Activated CD4-positive, alpha-beta T cell treated with anti-CD3 and anti-CD28 coated beads, Interleukin-2, amount 10 ng/mL, durations not matched to agents 7 days and 5 days (primary cell): ENCODE data around the gene SPATA32. TPM values are rescaled to one million over a fixed set of nuclear protein-coding genes. Genes with fewer than 3 reads are reported as not detected.
A peak's percentile ranks its signal among the peaks of the same experiment; 100 is the strongest.

Experiments used
- CTCF ChIA-PET: fragments of 350-600 bp; sonication (Branson Sonifier 250); formaldehyde crosslinking; loops from one replicate; lab custom pipeline; 2021; ENCODE audit warnings: antibody characterized with exemption; lab: Charles Lee
- POLR2A ChIA-PET: fragments of 350-600 bp; sonication (Branson Sonifier 250); formaldehyde crosslinking; loops from one replicate; lab custom pipeline; 2021; ENCODE audit warnings: antibody characterized with exemption; lab: Charles Lee
- DNase-seq: peaks from one replicate; pipeline ENCODE4 v3.0.0-alpha.2; 2020
- H3K27ac Mint-ChIP-seq: one replicate; pipeline ENCODE4 v1.8.0; 2021; ENCODE audit warnings: mild to moderate bottlenecking, moderate library complexity, mixed read lengths
- H3K27me3 Mint-ChIP-seq: one replicate; pipeline ENCODE4 v1.8.0; 2021; ENCODE audit warnings: mixed read lengths
- H3K36me3 Mint-ChIP-seq: one replicate; pipeline ENCODE4 v1.8.0; 2021; ENCODE audit warnings: low read depth, mixed read lengths
- H3K4me1 Mint-ChIP-seq: one replicate; pipeline ENCODE4 v1.8.0; 2021; ENCODE audit warnings: mixed read lengths
- H3K4me3 Mint-ChIP-seq: one replicate; pipeline ENCODE4 v1.8.0; 2021; ENCODE audit warnings: mild to moderate bottlenecking, moderate library complexity, mixed read lengths
- H3K9me3 Mint-ChIP-seq: one replicate; pipeline ENCODE4 v1.8.0; 2021; ENCODE audit warnings: mixed read lengths
- total RNA-seq, 2 experiments: library from RNA; stranded (reverse); gene quantifications; one replicate each; pipeline ENCODE4 v1.2.3, GENCODE V29; 2021

The SPATA32 gene
- total RNA-seq, 2 experiments from 2014 or later: 0.27 to 0.67 TPM

DNA sequence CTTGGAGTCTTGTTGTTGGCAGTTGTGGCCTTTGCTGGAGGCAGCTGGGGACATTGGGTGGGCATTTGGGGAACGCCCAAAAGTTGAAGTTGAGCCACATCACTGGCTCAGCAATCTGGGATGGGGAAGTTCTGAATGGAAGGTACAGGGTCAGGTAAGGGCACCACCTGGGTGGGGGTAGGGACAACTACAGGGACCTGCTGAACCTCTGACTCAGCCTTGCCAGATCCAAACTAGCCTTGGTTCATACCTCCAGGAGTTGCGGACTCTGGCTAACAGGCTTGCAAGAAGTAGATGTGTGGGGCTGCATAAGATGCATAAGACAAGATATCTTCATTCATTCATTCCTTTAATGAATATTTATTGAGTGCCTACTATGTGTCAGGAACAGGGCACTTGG, 24.2 kb downstream of the SPATA32 start:
- DNase-seq: no peak
- peaks cover 77% of the 10 kb centered on the region for H3K36me3 Mint-ChIP-seq
- no peaks in the 10 kb centered on the region for H3K27me3 Mint-ChIP-seq
- H3K4me3 Mint-ChIP-seq: no peak overlapping the region
- H3K9me3 Mint-ChIP-seq: no peaks in the 10 kb centered on the region
- H3K27ac Mint-ChIP-seq: peak overlapping the region; percentile 60
- ChIA-PET CTCF (interaction anchor here (0.6 to 1.0 kb wide), 2 partner anchors 18 to 20 kb away, joined by 3 read pairs; no protein-coding TSS in a partner anchor), POLR2A (no interaction called here)
- peaks cover 54% of the 10 kb centered on the region for H3K4me1 Mint-ChIP-seq

DNA sequence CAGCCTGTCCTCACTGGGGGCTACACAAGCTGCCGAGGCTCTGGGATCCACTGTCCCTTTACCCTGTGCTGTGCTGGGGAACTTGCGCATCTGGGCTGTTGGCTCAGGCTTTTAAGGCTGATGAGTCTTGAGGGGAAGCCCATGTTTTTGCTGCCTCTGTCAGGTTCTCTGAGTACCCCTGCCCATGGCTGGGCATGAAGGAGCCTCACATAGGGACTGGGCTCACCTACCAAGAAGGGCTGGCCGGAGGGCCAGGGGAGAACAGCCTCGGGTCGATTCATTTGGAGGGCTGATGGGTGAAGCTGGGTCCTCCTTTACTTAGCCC, 25.6 kb downstream of the SPATA32 start:
- H3K27me3 Mint-ChIP-seq: no peaks in the 10 kb centered on the region
- no peak overlapping the region for H3K27ac Mint-ChIP-seq
- H3K36me3 Mint-ChIP-seq: peaks cover 76% of the 10 kb centered on the region
- DNase-seq: no peak
- ChIA-PET POLR2A (no interaction called here), CTCF (interaction anchor here (0.5 to 3.5 kb wide), 14 partner anchors 9 to 101 kb away, joined by 3 to 20 read pairs (median 4); partner anchors contain the start of gene ACBD4)
- H3K9me3 Mint-ChIP-seq: no peaks in the 10 kb centered on the region
- H3K4me3 Mint-ChIP-seq: no peak overlapping the region
- peaks cover 62% of the 10 kb centered on the region for H3K4me1 Mint-ChIP-seq

DNA sequence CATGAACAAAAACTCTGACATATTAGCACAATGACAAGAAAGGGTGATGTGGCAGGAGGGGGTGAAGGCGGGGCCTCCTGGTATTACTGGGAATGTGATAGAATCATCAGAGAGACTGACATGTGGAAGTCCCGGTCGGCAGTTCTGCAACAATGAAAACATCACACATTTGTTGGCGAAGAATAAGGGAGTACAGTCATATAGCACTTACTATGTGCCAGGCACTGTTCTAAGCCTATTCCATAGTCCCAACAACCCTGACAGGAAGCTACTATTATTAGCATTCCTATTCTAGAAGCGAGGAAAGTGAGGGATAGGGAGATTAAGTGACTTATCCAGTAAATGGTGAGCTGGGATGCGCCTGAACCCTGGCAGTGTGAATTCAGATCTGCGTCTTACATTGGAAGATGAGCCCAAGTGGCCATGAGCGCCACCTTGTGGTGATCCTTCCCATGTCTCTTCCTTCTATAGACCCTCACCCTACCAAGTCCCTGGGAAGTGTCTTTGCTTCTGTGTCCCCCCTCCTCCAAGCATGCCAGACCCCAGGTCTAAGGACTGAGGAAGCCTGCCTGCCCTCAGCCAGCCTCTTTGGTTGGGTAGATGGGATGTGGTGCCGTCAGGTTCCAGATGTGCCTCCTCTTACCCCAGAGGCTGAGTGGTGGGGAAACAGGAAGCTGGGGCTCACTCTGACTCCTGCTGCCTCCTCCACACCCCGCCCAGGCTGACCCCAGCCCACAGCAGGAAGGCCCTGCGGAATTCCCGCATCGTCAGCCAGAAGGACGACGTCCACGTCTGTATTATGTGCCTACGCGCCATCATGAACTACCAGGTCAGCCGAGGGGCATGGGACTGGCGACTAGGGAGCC, 26.2 kb downstream of the SPATA32 start:
- ChIA-PET CTCF (interaction anchor here (0.6 to 3.5 kb wide), 16 partner anchors 9 to 100 kb away, joined by 3 to 20 read pairs (median 4); partner anchors contain the start of gene ACBD4), POLR2A (interaction anchor here (0.6 to 1.0 kb wide), 2 partner anchors 24 to 81 kb away, joined by 3 to 5 read pairs; partner anchors contain the start of gene MAP3K14)
- H3K4me3 Mint-ChIP-seq: no peak overlapping the region
- peaks cover 72% of the 10 kb centered on the region for H3K36me3 Mint-ChIP-seq
- H3K4me1 Mint-ChIP-seq: peaks cover 62% of the 10 kb centered on the region
- peak overlapping the region; percentile 83 for H3K27ac Mint-ChIP-seq
- H3K9me3 Mint-ChIP-seq: no peaks in the 10 kb centered on the region
- H3K27me3 Mint-ChIP-seq: no peaks in the 10 kb centered on the region
- peak; percentile 84 for DNase-seq

DNA sequence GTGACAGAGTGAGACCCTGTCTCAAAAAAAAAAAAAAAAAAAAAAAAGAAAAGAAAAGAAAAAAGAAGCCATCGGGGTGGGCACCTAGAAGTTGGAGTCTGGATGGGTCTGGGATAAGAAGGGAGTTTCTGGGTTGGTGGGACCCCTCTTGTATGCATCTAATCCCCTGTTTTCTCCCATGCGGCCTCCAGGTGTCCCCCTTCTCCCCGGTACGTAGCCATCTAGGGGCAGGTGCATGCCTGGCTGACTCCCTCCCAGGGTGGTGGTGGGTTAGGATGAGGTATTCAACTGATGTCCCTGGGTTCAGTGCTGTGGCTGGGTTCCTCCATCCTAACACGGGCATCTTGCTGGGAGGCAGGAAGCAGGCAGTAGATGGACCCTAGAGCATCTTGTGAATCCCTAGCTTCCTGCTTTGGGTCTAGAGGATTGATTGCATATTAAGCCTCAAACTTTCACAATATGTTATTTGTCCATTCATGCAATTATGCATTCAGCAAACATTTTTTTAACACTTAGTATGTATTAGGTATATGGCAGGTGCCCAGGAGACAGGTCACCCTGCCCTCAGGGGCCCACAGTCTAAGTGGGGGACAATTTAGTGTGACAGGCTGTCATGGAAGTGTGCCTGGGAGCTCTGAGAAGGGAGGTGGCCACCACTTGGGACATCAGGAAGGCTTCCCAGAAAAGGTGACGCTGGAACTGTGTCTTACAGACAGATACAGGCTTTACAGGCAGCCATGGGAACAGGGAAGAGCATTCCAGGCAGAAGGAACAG, 27.1 kb downstream of the SPATA32 start:
- peaks cover 67% of the 10 kb centered on the region for H3K36me3 Mint-ChIP-seq
- peaks cover 70% of the 10 kb centered on the region for H3K4me1 Mint-ChIP-seq
- POLR2A ChIA-PET: interaction anchor here (1.0 kb wide), 1 partner anchor 82 kb away, joined by 3 read pairs; the partner anchor contains the start of gene MAP3K14
- CTCF ChIA-PET: interaction anchor here (0.6 to 3.5 kb wide), 12 partner anchors 8 to 100 kb away, joined by 3 to 20 read pairs (median 5); partner anchors contain the start of gene ACBD4
- H3K9me3 Mint-ChIP-seq: no peaks in the 10 kb centered on the region
- H3K27ac Mint-ChIP-seq: peak overlapping the region; percentile 83
- DNase-seq: peak; percentile 54
- peak overlapping the region; percentile 25 for H3K4me3 Mint-ChIP-seq
- no peaks in the 10 kb centered on the region for H3K27me3 Mint-ChIP-seq

DNA sequence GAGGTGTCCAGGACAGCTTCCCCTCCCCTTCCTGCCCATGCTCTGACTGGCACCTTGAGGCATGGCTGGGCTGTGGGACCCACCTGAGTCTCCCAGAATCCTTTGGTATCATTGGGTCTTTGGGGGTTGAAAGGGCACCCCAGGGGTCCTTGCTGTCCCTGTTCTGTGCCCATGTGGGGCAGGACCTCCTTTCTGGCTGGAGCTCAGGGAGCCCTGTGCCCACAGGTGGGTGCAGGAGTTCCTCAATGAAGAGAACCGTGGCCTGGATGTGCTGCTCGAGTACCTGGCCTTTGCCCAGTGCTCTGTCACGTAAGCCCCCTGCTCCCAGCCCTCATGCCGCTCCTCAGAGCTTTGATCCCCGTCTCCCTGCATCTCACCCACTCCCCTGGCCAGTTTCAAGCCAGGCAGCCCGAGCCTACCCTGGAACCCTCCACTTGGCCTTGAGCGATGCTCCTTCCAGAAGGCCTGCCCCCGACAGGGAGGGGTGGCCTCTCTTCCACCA, 28.4 kb downstream of the SPATA32 start:
- peaks cover 56% of the 10 kb centered on the region for H3K36me3 Mint-ChIP-seq
- H3K4me3 Mint-ChIP-seq: no peak overlapping the region

DNA sequence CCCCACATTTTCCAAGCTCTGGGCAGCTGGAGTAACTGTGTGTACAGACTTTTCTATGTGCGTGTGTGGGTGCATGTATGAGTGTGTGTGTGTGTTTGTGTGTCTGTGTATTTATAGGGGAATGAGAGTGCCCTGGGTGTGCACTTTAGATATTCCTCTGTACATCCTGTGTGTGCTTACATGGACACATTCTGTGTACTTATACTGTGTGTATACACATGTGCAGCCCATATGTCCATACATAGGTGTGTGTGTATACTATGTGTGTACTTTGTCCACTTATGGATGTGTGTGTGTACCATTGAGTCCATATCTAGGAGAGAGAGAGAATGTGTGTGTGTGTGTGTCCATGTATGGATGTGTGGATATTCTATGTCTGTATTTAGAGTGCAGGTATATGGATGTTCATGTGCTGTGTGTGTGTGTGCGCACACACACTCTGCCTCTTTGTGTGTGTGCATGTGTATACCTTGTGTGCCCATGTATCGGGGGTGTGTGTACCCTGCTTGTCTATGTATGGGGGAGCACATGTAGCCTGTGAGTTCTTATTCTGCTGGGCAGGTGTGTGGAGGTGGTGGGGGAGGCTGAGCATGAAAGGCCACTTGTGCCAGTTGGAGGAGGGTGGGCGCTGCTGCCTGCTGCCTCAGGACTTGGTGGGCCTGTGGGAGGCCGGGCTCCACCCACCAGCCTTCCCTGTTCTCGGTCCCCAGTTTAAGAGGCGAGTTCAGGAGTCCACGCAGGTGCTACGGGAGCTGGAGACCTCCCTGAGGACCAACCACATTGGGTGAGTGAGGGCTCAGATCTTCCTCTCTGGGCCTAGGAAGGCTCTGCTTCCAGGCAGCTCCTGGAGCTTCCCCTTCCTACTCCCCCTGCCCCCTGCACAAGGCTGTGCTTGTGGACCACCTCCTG, 29.1 kb downstream of the SPATA32 start:
- Mint-ChIP-seq H3K9me3 (no peaks in the 10 kb centered on the region), H3K27ac (peak overlapping the region; percentile 68), H3K36me3 (peaks cover 50% of the 10 kb centered on the region), H3K27me3 (no peaks in the 10 kb centered on the region), H3K4me1 (peaks cover 81% of the 10 kb centered on the region), H3K4me3 (no peak overlapping the region)
- POLR2A ChIA-PET: no interaction called here
- no peak for DNase-seq
- CTCF ChIA-PET: interaction anchor here (0.8 to 5.9 kb wide), 7 partner anchors 13 to 152 kb away, joined by 4 to 64 read pairs (median 8); partner anchors contain the start of gene ACBD4

More for the DNA sequence above, 28.4 kb downstream of the SPATA32 start:
- CTCF ChIA-PET: interaction anchor here (0.8 to 3.5 kb wide), 2 partner anchors 14 to 98 kb away, joined by 5 to 10 read pairs; partner anchors contain the start of gene ACBD4
- POLR2A ChIA-PET: no interaction called here
- DNase-seq: no peak
- Mint-ChIP-seq H3K9me3 (no peaks in the 10 kb centered on the region), H3K27me3 (no peaks in the 10 kb centered on the region), H3K4me1 (peaks cover 78% of the 10 kb centered on the region), H3K27ac (peak overlapping the region; percentile 55)

DNA sequence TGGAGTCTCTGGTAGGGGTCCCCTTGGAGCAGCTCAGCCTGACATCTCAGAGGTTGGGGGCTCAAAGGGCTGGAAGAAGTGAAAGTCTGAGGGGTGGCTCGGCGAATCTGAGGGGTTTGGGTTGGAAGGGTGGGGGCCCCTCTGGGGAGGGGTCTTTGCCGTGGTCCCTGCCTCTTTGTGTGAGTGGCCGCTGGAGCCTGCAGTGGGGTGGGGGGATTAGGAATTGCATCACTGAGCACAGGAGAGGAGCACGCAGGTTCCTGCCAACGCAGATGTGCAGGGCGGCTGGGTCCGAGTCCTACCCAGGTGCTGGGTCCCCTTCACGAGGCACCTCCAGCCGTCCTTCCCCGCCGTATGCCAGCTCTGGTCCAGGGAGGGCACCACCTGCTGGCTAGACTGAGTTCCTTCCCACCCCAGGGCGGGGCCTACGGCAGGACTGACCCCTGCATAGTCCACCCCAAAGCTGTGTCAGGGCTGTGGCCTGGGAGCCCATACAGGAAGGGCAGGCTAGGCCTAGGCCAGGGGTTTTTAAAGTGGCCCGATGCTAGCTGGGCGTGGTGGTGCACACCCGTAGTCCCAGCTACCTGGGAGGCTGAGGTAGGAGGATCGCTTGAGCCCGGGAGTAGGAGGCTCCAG, 30.3 kb downstream of the SPATA32 start:
- CTCF ChIA-PET: interaction anchor here (0.5 to 6.2 kb wide), 10 partner anchors 12 to 154 kb away, joined by 3 to 64 read pairs (median 9); partner anchors contain the start of gene ACBD4
- Mint-ChIP-seq H3K4me3 (no peak overlapping the region), H3K27me3 (no peaks in the 10 kb centered on the region), H3K36me3 (peaks cover 50% of the 10 kb centered on the region), H3K27ac (peak overlapping the region; percentile 68), H3K9me3 (no peaks in the 10 kb centered on the region), H3K4me1 (peaks cover 85% of the 10 kb centered on the region)
- DNase-seq: no peak
- POLR2A ChIA-PET: no interaction called here

DNA sequence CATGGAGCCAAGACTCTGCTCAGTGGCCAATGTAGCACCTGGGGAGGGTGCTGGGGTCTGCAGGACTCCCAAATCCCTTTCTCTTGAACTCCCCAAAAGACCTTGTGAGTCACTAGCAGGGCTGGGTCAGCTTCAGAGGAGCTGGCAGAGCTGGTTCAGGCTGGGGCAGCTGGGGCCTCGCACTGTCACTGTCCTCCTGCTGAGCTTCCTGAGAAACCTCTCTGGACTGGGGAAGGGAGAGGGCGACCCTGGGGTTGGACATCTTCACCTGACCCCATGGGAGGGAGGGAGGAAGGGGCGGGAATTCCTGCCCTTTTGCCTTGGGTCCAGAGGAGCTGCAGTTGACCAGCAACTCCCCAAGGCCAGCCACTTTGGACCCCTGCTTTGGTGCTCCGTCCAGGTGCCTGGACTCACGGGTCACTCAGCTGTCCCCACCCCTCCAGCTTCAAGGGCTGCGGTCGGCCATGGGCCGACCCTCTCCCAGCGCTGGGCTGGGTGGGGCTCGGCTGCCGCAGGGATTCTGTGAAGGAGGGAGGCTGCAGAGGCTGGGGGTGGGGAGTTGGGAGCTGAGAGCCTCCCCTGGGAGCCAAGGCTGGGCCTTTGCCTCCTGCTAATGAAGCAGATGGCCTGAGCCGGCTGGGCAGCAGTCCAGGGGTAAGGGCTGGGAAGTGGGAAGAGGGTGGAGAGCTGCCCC, 31.0 kb downstream of the SPATA32 start:
- no peak for DNase-seq
- ChIA-PET POLR2A (no interaction called here), CTCF (interaction anchor here (0.5 to 6.2 kb wide), 9 partner anchors 12 to 96 kb away, joined by 3 to 64 read pairs (median 8); partner anchors contain the start of gene ACBD4)
- Mint-ChIP-seq H3K27me3 (no peaks in the 10 kb centered on the region), H3K9me3 (no peaks in the 10 kb centered on the region), H3K27ac (peak overlapping the region; percentile 100), H3K36me3 (peaks cover 51% of the 10 kb centered on the region), H3K4me1 (peaks cover 90% of the 10 kb centered on the region), H3K4me3 (no peak overlapping the region)

DNA sequence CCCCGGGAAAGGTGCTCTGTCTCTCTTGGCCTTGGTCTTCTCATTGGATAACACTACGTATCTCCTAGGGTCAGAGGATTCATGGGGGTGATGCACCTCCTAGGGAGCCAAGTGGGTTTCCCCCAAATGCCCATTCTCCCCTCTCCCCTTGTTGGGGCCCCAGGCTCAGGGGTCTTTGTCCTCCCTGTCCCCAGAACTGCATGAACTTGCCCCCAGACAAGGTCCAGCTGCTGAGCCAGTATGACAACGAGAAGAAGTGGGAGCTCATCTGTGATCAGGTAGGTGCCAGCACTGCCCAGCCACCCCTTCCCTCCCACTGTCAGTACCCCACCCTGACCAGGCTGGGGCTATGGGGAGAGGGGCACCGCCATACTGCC, 31.5 kb downstream of the SPATA32 start:
- DNase-seq: no peak
- Mint-ChIP-seq H3K27ac (peak overlapping the region; percentile 100), H3K27me3 (no peaks in the 10 kb centered on the region), H3K4me3 (peak overlapping the region; percentile 2), H3K4me1 (peaks cover 89% of the 10 kb centered on the region), H3K36me3 (peaks cover 48% of the 10 kb centered on the region), H3K9me3 (no peaks in the 10 kb centered on the region)
- POLR2A ChIA-PET: no interaction called here
- CTCF ChIA-PET: interaction anchor here (1.0 to 6.2 kb wide), 10 partner anchors 11 to 155 kb away, joined by 3 to 64 read pairs (median 6); partner anchors contain the start of gene ACBD4

DNA sequence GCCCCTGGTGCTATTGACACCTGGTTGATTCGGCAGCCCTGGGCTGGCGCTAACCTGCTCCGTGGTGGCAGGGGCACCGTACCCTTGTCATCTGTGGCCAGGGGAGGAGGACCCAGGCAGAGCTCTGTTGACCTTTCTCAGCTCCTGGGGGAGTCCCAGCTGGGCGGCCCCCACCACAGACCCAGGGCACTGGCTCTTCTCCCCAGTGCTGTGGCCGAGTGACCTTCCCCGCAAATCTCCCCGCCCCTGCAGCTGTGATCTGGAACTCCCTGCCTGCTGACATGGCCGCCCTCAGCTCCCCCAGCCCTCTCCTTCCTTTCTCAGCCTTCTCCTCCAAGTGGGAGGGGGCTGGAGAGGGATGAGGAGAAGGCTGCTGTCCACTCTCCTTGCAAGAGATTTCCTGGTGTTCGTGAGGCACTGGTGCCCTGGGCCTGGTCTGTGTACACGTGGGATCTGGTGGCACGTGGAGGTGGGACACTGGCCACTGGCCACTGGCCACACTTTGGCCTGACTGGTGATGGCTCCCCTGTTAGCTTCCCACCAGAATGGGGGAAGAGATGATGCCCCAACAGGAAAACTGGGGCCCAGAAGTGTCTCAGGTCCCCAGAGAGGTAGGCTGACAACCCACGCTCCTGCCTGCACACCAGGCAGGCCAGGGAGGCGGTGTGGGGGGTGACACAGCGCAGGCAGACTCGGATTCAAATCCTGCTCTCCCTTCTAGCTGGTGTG, 32.0 kb downstream of the SPATA32 start:
- POLR2A ChIA-PET: interaction anchor here (1.2 kb wide), 1 partner anchor 19 kb away, joined by 5 read pairs; no protein-coding TSS in a partner anchor
- DNase-seq: no peak
- Mint-ChIP-seq H3K36me3 (peaks cover 47% of the 10 kb centered on the region), H3K4me1 (peaks cover 89% of the 10 kb centered on the region), H3K27ac (peak overlapping the region; percentile 100), H3K4me3 (peak overlapping the region; percentile 97), H3K9me3 (no peaks in the 10 kb centered on the region), H3K27me3 (no peaks in the 10 kb centered on the region)
- CTCF ChIA-PET: interaction anchor here (1.0 to 6.2 kb wide), 11 partner anchors 10 to 155 kb away, joined by 3 to 64 read pairs (median 7); partner anchors contain the start of genes ACBD4 and HEXIM1
